GM12801 (cell line): ENCODE data around the gene USP11.

ENCODE experiments used
- TF ChIP-seq, protein P1 (sequence below): IDR thresholded peaks from one replicate; pipeline ENCODE4 v1.5.1; 2011; ENCODE audit warnings: control low read depth; ENCODE audit not compliant: insufficient read length; ENCODE audit errors: extremely low read depth

Gene USP11

DNA sequence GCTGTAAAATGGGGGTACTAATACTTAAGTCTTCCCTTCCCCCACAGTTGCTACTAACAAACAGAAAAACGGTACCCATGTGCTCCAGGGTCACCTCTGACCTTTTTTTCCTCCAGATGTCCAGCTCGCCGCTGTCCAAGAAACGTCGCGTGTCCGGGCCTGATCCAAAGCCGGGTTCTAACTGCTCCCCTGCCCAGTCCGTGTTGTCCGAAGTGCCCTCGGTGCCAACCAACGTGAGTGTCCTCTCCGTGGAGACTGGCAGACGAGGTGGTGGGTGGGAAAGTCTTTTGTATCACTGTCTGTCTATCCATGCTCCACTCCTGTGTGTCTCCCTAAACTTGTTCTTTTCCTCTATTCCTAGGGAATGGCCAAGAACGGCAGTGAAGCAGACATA, 34.1 kb upstream of the USP11 start:
- TF ChIP-seq, protein P1, sequence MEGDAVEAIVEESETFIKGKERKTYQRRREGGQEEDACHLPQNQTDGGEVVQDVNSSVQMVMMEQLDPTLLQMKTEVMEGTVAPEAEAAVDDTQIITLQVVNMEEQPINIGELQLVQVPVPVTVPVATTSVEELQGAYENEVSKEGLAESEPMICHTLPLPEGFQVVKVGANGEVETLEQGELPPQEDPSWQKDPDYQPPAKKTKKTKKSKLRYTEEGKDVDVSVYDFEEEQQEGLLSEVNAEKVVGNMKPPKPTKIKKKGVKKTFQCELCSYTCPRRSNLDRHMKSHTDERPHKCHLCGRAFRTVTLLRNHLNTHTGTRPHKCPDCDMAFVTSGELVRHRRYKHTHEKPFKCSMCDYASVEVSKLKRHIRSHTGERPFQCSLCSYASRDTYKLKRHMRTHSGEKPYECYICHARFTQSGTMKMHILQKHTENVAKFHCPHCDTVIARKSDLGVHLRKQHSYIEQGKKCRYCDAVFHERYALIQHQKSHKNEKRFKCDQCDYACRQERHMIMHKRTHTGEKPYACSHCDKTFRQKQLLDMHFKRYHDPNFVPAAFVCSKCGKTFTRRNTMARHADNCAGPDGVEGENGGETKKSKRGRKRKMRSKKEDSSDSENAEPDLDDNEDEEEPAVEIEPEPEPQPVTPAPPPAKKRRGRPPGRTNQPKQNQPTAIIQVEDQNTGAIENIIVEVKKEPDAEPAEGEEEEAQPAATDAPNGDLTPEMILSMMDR, result no peak

- TF ChIP-seq, protein P1, result no peak
Measured at GRCh38 chrX:47199286-47199685, 33.5 kb upstream of the USP11 start.

DNA sequence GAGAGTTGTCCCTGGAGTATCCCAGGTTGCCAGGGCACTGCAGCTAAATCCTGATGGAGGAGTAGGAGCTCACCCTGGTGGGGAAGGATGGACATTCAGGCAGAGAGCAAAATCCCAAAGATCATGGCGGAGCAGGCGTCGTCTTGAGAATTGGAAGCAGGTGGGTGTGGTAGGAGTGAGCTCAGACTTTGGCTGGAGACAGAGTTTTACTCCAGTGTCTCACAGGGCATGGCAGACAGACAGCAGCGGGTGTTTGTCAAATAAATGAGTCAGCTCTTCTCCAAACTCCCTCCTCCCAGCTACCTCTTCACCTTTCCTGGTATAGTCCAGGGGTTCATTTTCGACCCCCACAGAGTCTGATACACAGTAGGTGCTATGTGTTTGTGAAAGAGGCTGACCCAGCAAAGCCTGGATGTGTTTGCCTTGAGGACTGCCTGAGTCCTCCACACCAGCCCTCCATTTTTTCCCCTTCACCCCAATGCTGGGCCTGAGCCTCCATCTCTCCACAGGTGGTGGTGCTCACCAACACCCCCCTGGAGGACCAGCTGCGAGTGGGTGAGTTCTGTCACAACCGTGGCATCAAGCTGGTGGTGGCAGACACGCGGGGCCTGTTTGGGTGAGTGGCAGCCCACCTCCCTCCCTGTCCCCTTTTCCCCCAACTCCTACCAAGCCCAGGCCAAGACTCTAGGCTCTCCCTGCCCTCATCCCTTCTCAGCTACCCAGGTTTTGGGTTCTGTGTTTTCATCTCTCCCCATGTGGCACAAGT, 32.2 kb upstream of the USP11 start:
- TF ChIP-seq, protein P1, result no peak

DNA sequence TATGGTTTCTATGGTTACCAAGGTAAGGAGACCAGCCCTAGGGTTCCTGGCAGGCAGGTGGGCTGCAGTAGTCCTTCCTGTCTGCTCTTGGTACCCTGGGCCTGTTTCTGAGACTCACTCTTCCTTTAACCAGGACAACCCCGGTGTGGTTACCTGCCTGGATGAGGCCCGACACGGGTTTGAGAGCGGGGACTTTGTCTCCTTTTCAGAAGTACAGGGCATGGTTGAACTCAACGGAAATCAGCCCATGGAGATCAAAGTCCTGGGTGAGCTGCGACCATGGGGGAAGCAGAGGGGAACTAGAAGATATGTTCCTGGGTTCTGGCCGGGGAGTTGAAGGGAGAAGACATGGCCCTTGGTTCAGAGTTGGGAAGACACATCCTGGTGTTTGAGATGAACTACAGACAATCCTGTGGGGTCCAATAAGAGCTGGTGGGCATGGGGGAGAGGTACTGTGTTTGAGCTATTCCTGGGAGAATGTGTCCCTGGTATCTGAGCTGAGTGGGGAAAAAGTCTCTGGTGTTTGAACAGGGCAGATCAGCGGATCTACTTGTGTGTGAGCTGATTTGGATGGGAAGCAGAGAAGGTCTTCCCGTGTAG, 31.4 kb upstream of the USP11 start:
- TF ChIP-seq, protein P1, result no peak

DNA sequence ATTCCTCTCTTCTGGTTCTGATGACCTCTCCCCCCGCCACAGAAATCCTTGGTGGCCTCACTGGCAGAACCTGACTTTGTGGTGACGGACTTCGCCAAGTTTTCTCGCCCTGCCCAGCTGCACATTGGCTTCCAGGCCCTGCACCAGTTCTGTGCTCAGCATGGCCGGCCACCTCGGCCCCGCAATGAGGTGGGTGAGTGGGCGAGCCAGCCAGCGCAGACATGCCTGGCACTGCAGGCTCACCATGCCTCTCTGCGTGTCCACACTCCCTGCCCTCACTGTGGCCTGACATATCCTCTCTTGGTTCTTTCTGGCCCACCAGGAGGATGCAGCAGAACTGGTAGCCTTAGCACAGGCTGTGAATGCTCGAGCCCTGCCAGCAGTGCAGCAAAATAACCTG, 30.5 kb upstream of the USP11 start:
- TF ChIP-seq, protein P1, result no peak

DNA sequence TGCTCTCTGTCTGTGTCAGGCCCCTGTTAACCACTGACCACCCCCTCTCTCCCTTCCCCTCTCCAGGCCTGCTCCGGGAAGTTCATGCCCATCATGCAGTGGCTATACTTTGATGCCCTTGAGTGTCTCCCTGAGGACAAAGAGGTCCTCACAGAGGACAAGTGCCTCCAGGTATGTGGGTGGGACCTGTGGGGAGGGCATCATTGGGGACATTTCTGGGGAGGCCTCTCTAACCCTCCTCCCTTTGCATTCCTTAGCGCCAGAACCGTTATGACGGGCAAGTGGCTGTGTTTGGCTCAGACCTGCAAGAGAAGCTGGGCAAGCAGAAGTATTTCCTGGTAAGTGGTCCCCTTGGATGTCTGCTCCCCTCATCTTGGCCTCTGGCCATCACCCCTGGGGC, 29.9 kb upstream of the USP11 start:
- TF ChIP-seq, protein P1, result no peak

GRCh38 chrX:47204970-47205369, 27.8 kb upstream of the USP11 start:
- TF ChIP-seq, protein P1, result no peak
